GM19455 (cell line): Measurements from ENCODE around the gene WDPCP.
A peak's percentile ranks its signal among the peaks of the same experiment; 100 is the strongest.
"Not testable (repeated sequence)": the region's sequence is repeated elsewhere in the genome, so short reads cannot be mapped to it uniquely, and the experiment has no call there.

Source experiments
- ATAC-seq: cut with Tn5 transposase; IDR thresholded peaks from one replicate; pipeline ENCODE4 v1.9.1; 2021; ENCODE audit not compliant: unreplicated experiment

The WDPCP gene

DNA sequence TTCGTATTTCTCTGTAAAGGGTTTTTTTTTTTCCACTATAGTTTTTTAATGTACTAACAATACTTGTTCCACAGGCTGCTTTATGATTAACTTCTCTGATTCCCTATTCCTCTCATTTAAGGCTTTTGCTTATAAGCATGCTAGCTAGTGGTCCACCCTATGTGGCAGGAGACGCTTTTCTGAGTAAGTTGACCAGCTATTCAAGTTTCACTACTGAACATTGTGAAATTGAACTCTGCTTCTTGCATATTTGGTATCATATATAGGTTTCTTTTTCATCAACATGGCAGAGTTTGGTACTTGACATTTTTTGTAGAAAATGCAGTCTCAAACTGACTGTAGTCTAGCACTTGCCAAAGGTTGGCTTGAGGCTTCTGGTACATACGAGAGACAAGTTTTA is 463.4 kb downstream of the WDPCP start:
- ATAC-seq = peak; percentile 84

DNA sequence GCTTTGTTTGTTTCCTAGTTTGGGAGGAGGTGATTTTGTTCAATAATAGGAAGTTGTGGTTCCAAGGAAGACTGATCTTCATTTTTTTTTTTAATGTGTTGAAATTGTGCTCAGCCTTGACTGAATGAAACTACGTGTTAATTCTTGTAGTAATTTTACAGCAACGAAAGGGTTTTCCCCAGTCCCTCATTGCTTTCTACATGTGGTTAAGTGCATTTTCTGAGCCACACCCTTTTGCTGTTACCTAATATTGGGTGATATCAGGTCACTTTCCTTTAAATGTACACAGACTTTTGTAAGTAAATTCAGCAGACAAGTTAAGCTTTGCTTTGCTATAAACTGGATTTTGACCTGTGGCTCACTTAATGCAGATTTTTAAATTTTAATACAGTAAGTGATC is 464.1 kb downstream of the WDPCP start:
- ATAC-seq = no peak

GRCh38 chr2:63122921-63123320 is 465.4 kb downstream of the WDPCP start:
- no peak for ATAC-seq

DNA sequence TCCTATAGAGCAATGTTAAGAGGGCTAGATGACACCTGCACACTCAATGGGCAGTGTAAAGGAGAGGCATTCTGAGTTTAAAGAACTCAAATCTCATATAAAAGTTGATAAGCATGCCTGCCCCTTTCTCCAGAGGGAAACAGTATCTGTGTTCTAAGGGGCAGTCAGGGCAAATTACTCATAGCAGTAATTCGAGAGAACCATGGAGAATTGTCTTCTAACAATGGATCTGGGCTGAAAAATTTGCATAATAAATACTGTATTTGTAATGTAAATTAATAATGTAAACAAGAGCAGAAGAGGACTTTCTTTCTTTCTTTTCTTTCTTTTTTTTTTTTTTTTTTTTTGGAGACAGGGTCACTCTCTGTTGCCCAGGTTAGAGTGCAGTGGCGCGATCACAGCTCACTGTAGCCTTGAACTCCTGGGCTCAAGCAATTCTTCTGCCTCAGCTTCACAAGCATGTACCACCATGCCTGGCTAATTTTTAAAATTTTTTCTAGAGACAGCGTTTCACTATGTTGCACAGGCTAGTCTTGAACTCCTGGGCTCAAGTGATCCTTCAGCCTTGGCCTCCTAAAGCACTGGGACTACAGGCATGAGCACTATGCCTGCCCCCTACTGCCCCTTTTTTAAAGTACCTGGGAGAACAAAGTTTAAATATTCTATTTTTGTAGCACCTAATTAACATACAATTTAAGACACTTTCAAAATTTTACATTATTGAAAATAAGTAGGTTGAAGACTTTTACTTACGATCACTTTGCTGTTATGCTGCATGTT is 467.0 kb downstream of the WDPCP start:
- ATAC-seq = no peak

GRCh38 chr2:63118821-63119220 is 469.5 kb downstream of the WDPCP start:
- no peak for ATAC-seq

DNA sequence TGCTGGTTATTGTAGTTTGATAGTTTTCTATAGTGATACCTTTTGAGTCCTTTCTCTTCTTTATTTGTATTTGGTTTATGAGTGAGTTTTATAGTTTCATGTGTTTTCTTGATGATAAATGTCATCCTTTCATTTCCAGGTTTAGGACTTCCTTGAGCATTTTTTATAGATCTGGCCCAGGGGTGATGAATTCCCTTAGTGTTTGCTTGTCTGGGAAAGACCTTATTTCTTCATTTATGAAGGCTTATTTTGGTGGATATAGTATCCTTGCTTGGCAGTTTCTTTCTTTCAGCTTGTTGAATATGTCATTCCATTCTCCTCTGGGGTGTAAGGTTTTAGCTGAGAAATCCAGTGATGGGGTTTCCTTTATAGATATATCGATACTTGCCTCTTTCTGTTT is 483.8 kb downstream of the WDPCP start:
- no peak for ATAC-seq

- ATAC-seq = no peak
These were observed 486.3 kb downstream of the WDPCP start for GRCh38 chr2:63101954-63102353.

GRCh38 chr2:63099032-63099431 is 489.2 kb downstream of the WDPCP start:
- no peak for ATAC-seq

- ATAC-seq = no peak
These were observed 491.8 kb downstream of the WDPCP start for GRCh38 chr2:63096491-63096890.

DNA sequence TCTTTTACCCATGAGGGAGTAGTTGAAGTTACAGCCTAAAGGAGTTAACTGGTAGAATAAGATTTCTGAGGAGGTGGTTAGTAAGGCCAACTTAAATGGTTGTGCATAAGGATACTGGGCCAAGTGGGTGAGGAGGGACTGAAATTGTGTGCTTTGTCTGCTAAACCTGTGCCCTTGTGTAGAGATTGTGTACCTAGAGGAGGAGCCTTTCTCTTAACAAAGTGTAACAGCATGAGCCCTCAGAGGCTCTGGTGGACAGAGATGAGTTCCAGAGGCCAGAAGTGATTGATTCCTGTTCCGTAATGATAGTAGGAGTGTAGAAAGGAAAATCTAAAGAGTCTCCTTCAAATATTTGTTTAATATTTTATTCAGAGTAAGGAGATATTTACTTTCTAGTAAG is 494.8 kb downstream of the WDPCP start:
- no peak for ATAC-seq

DNA sequence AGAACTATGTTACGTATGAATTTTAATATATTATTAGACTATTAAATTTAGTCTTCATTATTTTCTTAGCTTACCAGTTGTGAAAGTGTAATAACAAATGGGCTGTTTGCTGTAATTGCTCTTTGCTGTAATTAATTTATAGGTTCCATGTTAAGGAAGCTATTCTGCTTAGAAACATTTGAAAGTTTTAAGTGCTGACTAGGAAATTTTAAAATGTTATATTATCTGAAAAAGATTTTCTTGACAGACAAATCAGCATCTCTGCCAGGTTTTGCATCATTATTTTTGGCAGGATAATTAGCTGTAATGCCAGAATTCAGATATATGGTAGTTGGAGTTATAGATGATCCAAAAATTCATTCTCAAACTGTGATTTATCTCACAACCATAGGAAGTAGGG is 495.4 kb downstream of the WDPCP start:
- no peak for ATAC-seq

DNA sequence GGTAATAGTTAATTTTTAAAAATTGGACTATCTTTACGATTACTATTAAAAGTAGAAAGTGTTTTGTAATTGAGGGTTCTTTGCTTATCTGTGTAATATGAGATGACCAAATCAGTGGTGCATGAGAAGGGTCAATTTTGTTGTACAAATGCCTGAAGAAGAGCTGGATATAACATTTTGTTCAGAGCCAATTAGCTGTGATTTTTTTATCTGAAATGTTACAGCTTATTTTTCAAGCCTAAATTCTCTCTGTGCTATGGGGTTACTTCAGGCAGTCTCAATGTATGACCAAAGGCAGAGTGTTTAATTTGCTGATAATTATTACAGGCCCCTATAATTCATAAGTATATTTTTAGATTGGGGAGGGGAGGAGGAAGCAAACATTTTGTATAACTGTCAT is 495.9 kb downstream of the WDPCP start:
- ATAC-seq = no peak

GRCh38 chr2:63086687-63087086 is 501.6 kb downstream of the WDPCP start:
- no peak for ATAC-seq

DNA sequence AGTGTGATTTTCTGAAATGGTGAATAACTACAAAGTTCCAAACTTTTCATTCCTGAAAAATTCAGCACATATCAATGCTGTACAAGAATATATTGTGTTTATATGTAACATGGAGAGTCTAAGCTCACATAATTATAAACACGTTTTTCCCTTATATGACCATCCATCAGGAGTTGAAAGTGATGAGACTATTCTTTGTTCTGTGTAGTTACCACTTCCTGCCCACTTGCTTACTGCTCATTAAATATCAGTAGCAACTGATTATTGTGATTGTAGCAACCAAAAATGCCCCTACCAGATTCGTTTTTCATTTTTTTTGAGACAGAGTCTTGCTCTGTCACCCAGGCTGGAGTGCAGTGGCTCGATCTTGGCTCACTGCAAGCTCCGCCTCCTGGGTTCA is 506.9 kb downstream of the WDPCP start:
- ATAC-seq = no peak

- no peak for ATAC-seq
These were observed 509.2 kb downstream of the WDPCP start for GRCh38 chr2:63078852-63079606.

GRCh38 chr2:63074399-63074798 is 513.9 kb downstream of the WDPCP start:
- ATAC-seq = not testable (repeated sequence)

GRCh38 chr2:63073994-63074393 is 514.3 kb downstream of the WDPCP start:
- ATAC-seq = no peak

DNA sequence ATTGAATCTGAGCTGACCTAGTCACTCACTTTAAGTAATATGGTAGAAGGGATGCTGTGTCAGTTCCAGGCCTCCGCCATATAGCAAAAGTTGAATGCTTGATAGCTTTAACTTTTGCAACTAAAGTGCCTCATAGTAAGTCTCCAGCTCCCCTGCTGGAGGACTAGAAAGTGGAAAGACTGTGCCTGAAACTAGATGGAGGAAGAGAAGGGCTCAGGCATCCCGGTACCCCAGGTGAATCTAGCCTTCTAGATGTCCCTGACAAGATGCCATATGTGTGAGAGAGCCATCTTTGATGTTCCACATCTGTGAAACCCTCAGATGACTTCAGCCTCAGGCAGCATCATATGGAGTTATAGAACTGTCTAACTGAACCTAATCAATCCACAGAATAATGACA is 516.6 kb downstream of the WDPCP start:
- ATAC-seq = no peak
